Prostate gland (tissue), 2 donors: ENCODE data around the gene CCDC73. TPM values are rescaled to one million over a fixed set of nuclear protein-coding genes. Genes with fewer than 3 reads are reported as not detected.

Experiments
- DNase-seq: peaks from one replicate; pipeline ENCODE4 v3.0.0-alpha.2; 2019; ENCODE audit warnings: low spot score
- H3K27ac ChIP-seq, 2 donors: fragments of 200-600 bp; sonication (generic); 2 replicates each; pipeline ENCODE4 v1.5.1; 2017 to 2019
- H3K27me3 ChIP-seq: fragments of 200-600 bp; sonication (generic); replicated peaks from 2 replicates; pipeline ENCODE4 v1.5.1; 2019; ENCODE audit not compliant: insufficient read depth
- H3K36me3 ChIP-seq, 2 donors: fragments of 200-600 bp; sonication (generic); 1 replicate in 1 of 2; 2 replicates in 1 of 2; pipeline versions ENCODE4 v1.5.1 to v1.8.1; 2017 to 2019
- H3K4me1 ChIP-seq: fragments of 200-600 bp; sonication (generic); replicated peaks from 2 replicates; pipeline ENCODE4 v1.5.1; 2019
- H3K4me3 ChIP-seq, 2 donors: fragments of 200-600 bp; sonication (generic); 2 replicates each; pipeline ENCODE4 v1.5.1; 2017 to 2019
- H3K9me3 ChIP-seq: fragments of 200-600 bp; sonication (generic); 2 replicates; pipeline ENCODE4 v1.5.1; 2017
- POLR2A ChIP-seq: fragments of 450-650 bp; IDR thresholded peaks from one replicate; pipeline ENCODE4 v1.6.1; 2016; ENCODE audit warnings: antibody characterized with exemption, mild to moderate bottlenecking
- POLR2AphosphoS5 ChIP-seq: sonication (generic); formaldehyde crosslinking; IDR thresholded peaks from one replicate; pipeline ENCODE4 v1.6.1; 2017; ENCODE audit warnings: antibody characterized with exemption
- WGBS: methylation state at CpG from one replicate; pipeline ENCODE4 v1.1.5; 2018; 5-methylcytosine and 5-hydroxymethylcytosine counted together
- intact Hi-C: fragments of 100-400 bp; cut with DNase I; formaldehyde crosslinking; loops from one replicate; pipeline ENCODE4 v1.14.2; 2022
- total RNA-seq, 2 donors: library from RNA; depleted of rRNA; stranded (reverse); fragments of >200 nt; gene quantifications; one replicate each; pipeline ENCODE4 v1.1.0, GENCODE V29; 2016
- TF ChIP-seq, protein P1 (sequence below), 4 experiments: fragments of 200-600 bp in 2 of 4; fragments of 450-650 bp in 2 of 4; sonication (generic) in 2 of 4; IDR thresholded peaks; 1 replicate in 3 of 4; 2 replicates in 1 of 4; pipeline ENCODE4 v1.5.1; 2016 to 2019; ENCODE audit warnings: antibody characterized with exemption in 4 of 4, mild to moderate bottlenecking in 2 of 4, moderate library complexity in 2 of 4

CCDC73 gene
- total RNA-seq, 2 donors from 2014 or later, result 0.09 to 2.7 TPM

DNA sequence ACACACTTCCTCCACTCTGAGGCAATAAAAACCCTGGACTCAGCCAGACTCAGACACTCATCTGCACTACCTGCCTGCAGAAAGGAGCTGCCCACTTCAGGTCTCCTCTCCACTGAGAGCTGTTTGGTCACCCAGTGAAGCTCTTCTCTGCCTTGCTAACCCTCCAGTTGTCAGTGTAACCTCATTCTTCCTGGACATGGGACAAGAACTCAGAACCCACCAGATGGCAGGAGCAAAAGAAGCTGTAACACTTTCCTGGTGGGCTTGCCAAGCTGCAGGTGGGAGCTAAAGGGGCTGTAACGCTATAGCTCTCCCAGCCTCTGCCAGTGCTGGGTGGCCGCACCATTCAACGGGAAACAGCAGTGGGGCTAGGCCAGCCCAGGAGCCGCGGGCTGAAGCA is 89.7 kb downstream of the CCDC73 start:
- no peak for TF ChIP-seq POLR2A
- TF ChIP-seq, protein P1, sequence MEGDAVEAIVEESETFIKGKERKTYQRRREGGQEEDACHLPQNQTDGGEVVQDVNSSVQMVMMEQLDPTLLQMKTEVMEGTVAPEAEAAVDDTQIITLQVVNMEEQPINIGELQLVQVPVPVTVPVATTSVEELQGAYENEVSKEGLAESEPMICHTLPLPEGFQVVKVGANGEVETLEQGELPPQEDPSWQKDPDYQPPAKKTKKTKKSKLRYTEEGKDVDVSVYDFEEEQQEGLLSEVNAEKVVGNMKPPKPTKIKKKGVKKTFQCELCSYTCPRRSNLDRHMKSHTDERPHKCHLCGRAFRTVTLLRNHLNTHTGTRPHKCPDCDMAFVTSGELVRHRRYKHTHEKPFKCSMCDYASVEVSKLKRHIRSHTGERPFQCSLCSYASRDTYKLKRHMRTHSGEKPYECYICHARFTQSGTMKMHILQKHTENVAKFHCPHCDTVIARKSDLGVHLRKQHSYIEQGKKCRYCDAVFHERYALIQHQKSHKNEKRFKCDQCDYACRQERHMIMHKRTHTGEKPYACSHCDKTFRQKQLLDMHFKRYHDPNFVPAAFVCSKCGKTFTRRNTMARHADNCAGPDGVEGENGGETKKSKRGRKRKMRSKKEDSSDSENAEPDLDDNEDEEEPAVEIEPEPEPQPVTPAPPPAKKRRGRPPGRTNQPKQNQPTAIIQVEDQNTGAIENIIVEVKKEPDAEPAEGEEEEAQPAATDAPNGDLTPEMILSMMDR (IDR thresholded peaks at IDR 0.05), result no peak
- no peak for TF ChIP-seq POLR2AphosphoS5
- H3K4me1 ChIP-seq, result no peaks in the 10 kb centered on the region
- 93% methylated on average over 5 of the region's 5 CpGs for WGBS
- intact Hi-C loops, result no loop called here
- H3K27me3 ChIP-seq, result no peaks in the 10 kb centered on the region
- no peaks in the 10 kb centered on the region for H3K9me3 ChIP-seq
- no peaks in the 10 kb centered on the region for H3K36me3 ChIP-seq
- no peak for DNase-seq
- H3K27ac ChIP-seq, result no peak overlapping the region
- H3K4me3 ChIP-seq, result no peak overlapping the region

DNA sequence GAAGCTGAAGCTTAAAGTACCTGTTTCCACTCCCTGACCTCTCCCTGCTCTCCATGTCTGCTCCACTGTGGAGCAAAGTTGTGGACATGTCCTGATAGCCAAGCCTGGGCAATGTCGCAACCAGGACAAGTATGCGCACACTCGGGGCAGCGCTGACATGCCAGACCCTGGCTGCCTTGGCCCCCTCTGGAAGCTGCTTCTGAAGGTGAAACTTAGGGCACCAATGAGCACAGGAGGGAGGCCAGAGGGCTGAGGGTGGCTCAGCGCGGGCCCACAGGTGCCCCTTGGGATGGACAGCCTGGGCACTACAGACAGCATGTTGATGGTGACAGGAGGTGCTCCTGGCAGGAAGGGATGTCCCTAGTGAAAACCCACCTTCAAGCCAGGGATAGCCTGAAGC is 90.2 kb downstream of the CCDC73 start:
- intact Hi-C loops, result no loop called here
- DNase-seq, result no peak
- 91% methylated on average over 6 of the region's 6 CpGs for WGBS
- no peak for TF ChIP-seq POLR2A
- H3K27ac ChIP-seq, result no peak overlapping the region
- H3K27me3 ChIP-seq, result no peaks in the 10 kb centered on the region
- H3K4me3 ChIP-seq, result no peak overlapping the region
- H3K9me3 ChIP-seq, result no peaks in the 10 kb centered on the region
- H3K4me1 ChIP-seq, result no peaks in the 10 kb centered on the region
- H3K36me3 ChIP-seq, result no peaks in the 10 kb centered on the region

DNA sequence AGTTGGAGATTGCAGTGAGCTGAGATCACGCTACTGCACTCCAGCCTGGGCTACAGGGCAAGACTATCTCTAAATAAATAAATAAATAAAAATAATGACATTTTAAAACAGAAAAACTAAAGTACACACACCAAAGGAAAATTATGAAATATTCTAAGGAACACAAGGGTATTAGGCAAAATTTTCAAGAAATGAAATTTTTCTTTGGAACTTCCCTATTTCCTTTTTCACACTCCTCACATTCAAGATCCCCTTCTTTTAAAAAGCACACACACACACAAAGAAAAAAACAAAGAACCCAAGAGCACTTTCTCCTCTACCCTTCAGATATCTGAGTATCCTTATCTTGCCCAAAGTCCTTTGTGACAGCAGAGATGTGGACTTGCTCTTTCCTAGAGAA is 92.8 kb downstream of the CCDC73 start:
- H3K27me3 ChIP-seq, result no peaks in the 10 kb centered on the region

DNA sequence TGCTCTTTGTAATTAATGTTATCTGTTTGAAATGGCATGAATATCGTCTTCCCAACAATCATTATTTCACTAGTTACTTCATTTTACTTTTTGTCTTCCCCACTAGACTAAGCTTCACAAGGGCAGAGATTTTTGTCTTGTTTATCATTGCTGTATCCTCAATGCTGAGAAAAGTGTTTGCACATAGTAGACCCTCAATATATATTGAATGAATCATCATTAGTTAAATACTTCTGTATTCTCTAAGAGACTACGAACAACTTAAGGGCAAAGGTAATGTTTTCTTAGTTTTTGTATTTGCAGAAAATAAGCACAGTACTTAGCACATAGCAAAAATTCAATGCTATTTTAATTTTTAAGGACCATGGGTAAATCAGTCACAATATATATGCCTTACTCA is 95.9 kb downstream of the CCDC73 start:
- no peak overlapping the region for H3K27ac ChIP-seq
- H3K9me3 ChIP-seq, result no peaks in the 10 kb centered on the region
- H3K4me1 ChIP-seq, result no peaks in the 10 kb centered on the region
- H3K4me3 ChIP-seq, result no peak overlapping the region
- 80% methylated on average over 2 of the region's 2 CpGs for WGBS
- H3K36me3 ChIP-seq, result no peaks in the 10 kb centered on the region
- intact Hi-C loops, result no loop called here
- TF ChIP-seq POLR2A, result no peak
- no peak for TF ChIP-seq POLR2AphosphoS5
- TF ChIP-seq, protein P1 (IDR thresholded peaks at IDR 0.05), result no peak
- H3K27me3 ChIP-seq, result no peaks in the 10 kb centered on the region
- DNase-seq, result no peak

More for the DNA sequence above, 92.8 kb downstream of the CCDC73 start:
- Histone ChIP-seq H3K9me3 (no peaks in the 10 kb centered on the region), H3K4me1 (no peaks in the 10 kb centered on the region), H3K36me3 (no peaks in the 10 kb centered on the region), H3K27ac (no peak overlapping the region), H3K4me3 (no peak overlapping the region)
- intact Hi-C loops, result no loop called here
- 89% methylated on average over 1 of the region's 1 CpG for WGBS
- TF ChIP-seq, protein P1 (IDR thresholded peaks at IDR 0.05), result no peak
- no peak for TF ChIP-seq POLR2AphosphoS5
- no peak for TF ChIP-seq POLR2A
- DNase-seq, result no peak

DNA sequence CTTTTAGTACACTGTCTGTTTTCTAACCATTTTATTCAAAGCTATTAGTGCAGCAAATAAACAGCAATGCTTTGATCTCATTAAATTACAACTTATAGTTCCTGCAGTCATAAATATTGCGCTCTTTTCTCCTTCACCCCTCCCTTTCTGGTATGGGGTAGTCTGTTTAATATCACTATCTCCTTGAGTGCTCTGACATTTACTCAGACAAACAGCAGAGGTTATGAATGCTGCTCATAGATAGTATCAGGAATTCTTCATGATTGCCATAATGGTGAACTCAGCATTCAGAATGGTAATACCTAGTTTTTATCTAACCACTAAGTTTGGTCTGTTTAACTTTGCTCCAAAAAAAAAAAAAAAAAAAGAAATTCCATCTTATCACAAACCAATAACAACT is 123.4 kb downstream of the CCDC73 start:
- intact Hi-C loops, result no loop called here
- DNase-seq, result no peak
- H3K4me3 ChIP-seq, result no peak overlapping the region
- no peak overlapping the region for H3K27ac ChIP-seq
- H3K9me3 ChIP-seq, result no peaks in the 10 kb centered on the region
- 9% methylated on average over 1 of the region's 1 CpG for WGBS
- H3K4me1 ChIP-seq, result no peaks in the 10 kb centered on the region
- TF ChIP-seq POLR2A, result no peak
- H3K36me3 ChIP-seq, result no peaks in the 10 kb centered on the region
- H3K27me3 ChIP-seq, result no peaks in the 10 kb centered on the region

DNA sequence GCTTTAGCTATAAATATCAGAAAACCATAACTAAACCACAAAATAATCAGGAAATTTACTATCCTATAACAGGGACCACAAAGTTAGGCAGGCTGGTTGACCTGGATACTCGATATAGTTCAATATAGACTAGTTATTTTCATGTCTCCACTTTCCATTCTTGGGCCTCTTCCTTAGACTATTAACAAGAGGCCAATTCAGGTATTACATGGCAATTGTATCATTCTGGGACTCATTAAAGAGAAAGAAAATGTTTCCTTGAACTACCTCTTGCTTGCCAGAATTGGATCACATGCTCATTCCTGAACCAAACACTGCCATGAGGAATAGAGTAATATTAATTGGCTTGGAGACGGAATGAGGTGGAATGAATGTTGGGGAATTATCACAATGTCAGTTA is 134.8 kb downstream of the CCDC73 start:
- no peaks in the 10 kb centered on the region for H3K36me3 ChIP-seq
- no peak for DNase-seq
- WGBS, result 88% methylated on average over 2 of the region's 2 CpGs
- H3K4me3 ChIP-seq, result no peak overlapping the region
- H3K9me3 ChIP-seq, result no peaks in the 10 kb centered on the region
- H3K27me3 ChIP-seq, result no peaks in the 10 kb centered on the region
- intact Hi-C loops, result no loop called here
- TF ChIP-seq, protein P1 (IDR thresholded peaks at IDR 0.05), result no peak
- TF ChIP-seq POLR2A (no peak), POLR2AphosphoS5 (no peak)
- no peak overlapping the region for H3K27ac ChIP-seq
- no peaks in the 10 kb centered on the region for H3K4me1 ChIP-seq
